DMS153 (cell line): ENCODE measurements around the gene ANKRD55.
"Not testable (repeated sequence)": the region's sequence is repeated elsewhere in the genome, so short reads cannot be mapped to it uniquely, and the experiment has no call there.

Experiments used
- DNase-seq: peaks from one replicate; lab custom pipeline; 2025; lab: John Stamatoyannopoulos, UW

The ANKRD55 gene

GRCh38 chr5:56144211-56144610 is 88.9 kb downstream of the ANKRD55 start:
- DNase-seq, result no peak

GRCh38 chr5:56143373-56143714 is 89.8 kb downstream of the ANKRD55 start:
- DNase-seq, result no peak

- DNase-seq, result no peak
Observed at GRCh38 chr5:56142614-56143372, 90.3 kb downstream of the ANKRD55 start.

GRCh38 chr5:56142233-56142613 is 90.9 kb downstream of the ANKRD55 start:
- no peak for DNase-seq

GRCh38 chr5:56140073-56140472 is 93.1 kb downstream of the ANKRD55 start:
- DNase-seq, result no peak

GRCh38 chr5:56130664-56131063 is 102.5 kb downstream of the ANKRD55 start:
- no peak for DNase-seq

GRCh38 chr5:56129288-56129687 is 103.8 kb downstream of the ANKRD55 start:
- DNase-seq, result no peak

GRCh38 chr5:56128113-56128512 is 105.0 kb downstream of the ANKRD55 start:
- no peak for DNase-seq

- no peak for DNase-seq
Observed at GRCh38 chr5:56126487-56127179, 106.5 kb downstream of the ANKRD55 start.

- peak; percentile 32 for DNase-seq
Observed at GRCh38 chr5:56123531-56124243, 109.4 kb downstream of the ANKRD55 start.

- DNase-seq, result not testable (repeated sequence)
Observed at GRCh38 chr5:56122360-56122985, 110.7 kb downstream of the ANKRD55 start.

- DNase-seq, result no peak
Observed at GRCh38 chr5:56119050-56119449, 114.1 kb downstream of the ANKRD55 start.

GRCh38 chr5:56116599-56117141 is 116.5 kb downstream of the ANKRD55 start:
- DNase-seq, result no peak

GRCh38 chr5:56115589-56115988 is 117.5 kb downstream of the ANKRD55 start:
- no peak for DNase-seq

- DNase-seq, result no peak
Observed at GRCh38 chr5:56112526-56113121, 120.5 kb downstream of the ANKRD55 start.

- no peak for DNase-seq
Observed at GRCh38 chr5:56111404-56111781, 121.7 kb downstream of the ANKRD55 start.

GRCh38 chr5:56110646-56111403 is 122.3 kb downstream of the ANKRD55 start:
- no peak for DNase-seq

GRCh38 chr5:56108246-56108645 is 124.9 kb downstream of the ANKRD55 start:
- no peak for DNase-seq

- no peak for DNase-seq
Observed at GRCh38 chr5:56106837-56107236, 126.3 kb downstream of the ANKRD55 start.

GRCh38 chr5:56105511-56106291 is 127.4 kb downstream of the ANKRD55 start:
- no peak for DNase-seq
